Gastroesophageal sphincter (tissue), 3 donors: ENCODE measurements around the gene CLCC1.

Source experiments
- POLR2A ChIP-seq, 2 donors: fragments of 450-650 bp; IDR thresholded peaks; one replicate each; pipeline ENCODE4 v1.6.1; 2017; ENCODE audit warnings: antibody characterized with exemption in 2 of 2, mild to moderate bottlenecking in 2 of 2, moderate library complexity in 1 of 2
- POLR2AphosphoS5 ChIP-seq: sonication (generic); formaldehyde crosslinking; IDR thresholded peaks from one replicate; pipeline ENCODE4 v1.6.1; 2017; ENCODE audit warnings: antibody characterized with exemption
- TF ChIP-seq, protein P1 (sequence below), 4 experiments: fragments of 200-600 bp in 2 of 4; fragments of 450-650 bp in 2 of 4; sonication (generic) in 1 of 4; IDR thresholded peaks; one replicate each; pipeline ENCODE4 v1.5.1; 2017 to 2019; ENCODE audit warnings: antibody characterized with exemption in 4 of 4, mild to moderate bottlenecking in 2 of 4, moderate library complexity in 2 of 4

DNA sequence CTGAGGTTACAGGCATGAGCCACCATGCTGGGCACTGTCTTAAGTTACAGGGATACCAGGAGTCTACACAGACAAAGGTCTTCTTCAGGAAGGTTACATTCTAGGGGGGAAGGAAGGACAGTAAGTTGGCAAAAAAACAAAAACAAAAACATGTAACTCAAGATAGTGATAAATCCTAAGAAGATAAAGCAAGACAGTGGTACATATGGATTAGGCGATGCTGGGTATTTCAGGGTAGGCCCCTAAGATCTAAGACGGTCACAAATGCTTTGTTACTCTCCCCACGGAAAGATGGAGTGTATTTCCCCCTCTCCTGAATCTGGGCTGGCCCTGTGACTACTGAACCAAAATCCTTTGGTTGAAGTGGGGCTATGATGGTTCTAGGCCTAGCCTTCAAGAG, 8.2 kb downstream of the CLCC1 start:
- TF ChIP-seq POLR2AphosphoS5 (no peak), POLR2A (IDR thresholded peaks at IDR 0.05) (no peak)
- TF ChIP-seq, protein P1, sequence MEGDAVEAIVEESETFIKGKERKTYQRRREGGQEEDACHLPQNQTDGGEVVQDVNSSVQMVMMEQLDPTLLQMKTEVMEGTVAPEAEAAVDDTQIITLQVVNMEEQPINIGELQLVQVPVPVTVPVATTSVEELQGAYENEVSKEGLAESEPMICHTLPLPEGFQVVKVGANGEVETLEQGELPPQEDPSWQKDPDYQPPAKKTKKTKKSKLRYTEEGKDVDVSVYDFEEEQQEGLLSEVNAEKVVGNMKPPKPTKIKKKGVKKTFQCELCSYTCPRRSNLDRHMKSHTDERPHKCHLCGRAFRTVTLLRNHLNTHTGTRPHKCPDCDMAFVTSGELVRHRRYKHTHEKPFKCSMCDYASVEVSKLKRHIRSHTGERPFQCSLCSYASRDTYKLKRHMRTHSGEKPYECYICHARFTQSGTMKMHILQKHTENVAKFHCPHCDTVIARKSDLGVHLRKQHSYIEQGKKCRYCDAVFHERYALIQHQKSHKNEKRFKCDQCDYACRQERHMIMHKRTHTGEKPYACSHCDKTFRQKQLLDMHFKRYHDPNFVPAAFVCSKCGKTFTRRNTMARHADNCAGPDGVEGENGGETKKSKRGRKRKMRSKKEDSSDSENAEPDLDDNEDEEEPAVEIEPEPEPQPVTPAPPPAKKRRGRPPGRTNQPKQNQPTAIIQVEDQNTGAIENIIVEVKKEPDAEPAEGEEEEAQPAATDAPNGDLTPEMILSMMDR (IDR thresholded peaks at IDR 0.05) = no peak
